ENCODE results near the gene GLDC. TPM values are rescaled to one million over a fixed set of nuclear protein-coding genes. Genes with fewer than 3 reads are reported as not detected.
"Not testable (repeated sequence)": the region's sequence is repeated elsewhere in the genome, so short reads cannot be mapped to it uniquely, and the experiment has no call there.

GLDC gene
- total RNA-seq, 1 donor from 2014 or later: 1.7 TPM

- H3K4me1 ChIP-seq: no peaks in the 10 kb centered on the region
- no peak for ATAC-seq
- no peak overlapping the region for H3K27ac ChIP-seq
These were observed 100.4 kb downstream of the GLDC start for GRCh38 chr9:6545017-6545691.

GRCh38 chr9:6543204-6543603 lies 102.3 kb downstream of the GLDC start:
- no peaks in the 10 kb centered on the region for H3K4me1 ChIP-seq
- TF ChIP-seq CTCF (IDR thresholded peaks at IDR 0.05): no peak
- intact Hi-C loops (cut with DNase I): no loop called here
- no peaks in the 10 kb centered on the region for H3K27me3 ChIP-seq
- H3K9me3 ChIP-seq: no peaks in the 10 kb centered on the region
- ATAC-seq (no peak), DNase-seq (no peak)
- H3K4me3 ChIP-seq: no peak overlapping the region
- no peak overlapping the region for H3K27ac ChIP-seq
- H3K36me3 ChIP-seq: no peaks in the 10 kb centered on the region

More at GRCh38 chr9:6545017-6545691, 100.4 kb downstream of the GLDC start:
- Histone ChIP-seq H3K4me3 (no peak overlapping the region), H3K27me3 (no peaks in the 10 kb centered on the region), H3K36me3 (no peaks in the 10 kb centered on the region), H3K9me3 (no peaks in the 10 kb centered on the region)
- no peak for DNase-seq
- TF ChIP-seq CTCF (IDR thresholded peaks at IDR 0.05): no peak
- intact Hi-C loops (cut with DNase I): no loop called here

DNA sequence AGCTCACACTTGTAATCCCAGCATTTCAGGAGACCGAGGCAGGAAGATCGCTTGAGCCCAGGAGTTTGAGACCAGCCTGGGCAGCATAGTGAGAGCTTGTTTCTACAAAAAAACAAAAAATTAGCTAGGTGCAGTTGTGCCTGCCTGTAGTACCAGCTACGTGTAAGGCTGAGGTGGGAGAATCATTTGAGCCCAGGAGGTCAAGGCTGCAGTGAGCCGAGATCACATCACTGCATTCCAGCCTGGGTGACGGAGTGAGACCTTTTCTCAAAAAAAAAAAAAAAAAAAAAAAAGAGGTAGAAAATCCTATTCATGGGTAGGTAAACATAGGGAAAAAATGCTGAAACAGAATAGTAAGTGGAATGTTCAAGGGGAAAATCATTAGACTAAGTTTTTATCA lies 102.9 kb downstream of the GLDC start:
- intact Hi-C loops (cut with DNase I); H3K9me3 ChIP-seq; DNase-seq; H3K4me3 ChIP-seq; H3K4me1 ChIP-seq; H3K36me3 ChIP-seq; ATAC-seq; H3K27me3 ChIP-seq; H3K27ac ChIP-seq: not testable (repeated sequence)

- Histone ChIP-seq H3K27ac (no peak overlapping the region), H3K9me3 (no peaks in the 10 kb centered on the region), H3K27me3 (no peaks in the 10 kb centered on the region), H3K4me3 (no peak overlapping the region), H3K4me1 (no peaks in the 10 kb centered on the region), H3K36me3 (no peaks in the 10 kb centered on the region)
- intact Hi-C loops (cut with DNase I): no loop called here
- no peak for DNase-seq
- ATAC-seq: no peak
- no peak for TF ChIP-seq CTCF (IDR thresholded peaks at IDR 0.05)
These were observed 106.9 kb downstream of the GLDC start for GRCh38 chr9:6538666-6539071.

GRCh38 chr9:6535594-6535993 lies 109.9 kb downstream of the GLDC start:
- Histone ChIP-seq H3K9me3 (no peaks in the 10 kb centered on the region), H3K4me3 (no peak overlapping the region), H3K27me3 (no peaks in the 10 kb centered on the region), H3K4me1 (no peaks in the 10 kb centered on the region), H3K27ac (no peak overlapping the region), H3K36me3 (no peaks in the 10 kb centered on the region)
- intact Hi-C loops (cut with DNase I): no loop called here
- no peak for TF ChIP-seq CTCF (IDR thresholded peaks at IDR 0.05)
- ATAC-seq (no peak), DNase-seq (no peak)

DNA sequence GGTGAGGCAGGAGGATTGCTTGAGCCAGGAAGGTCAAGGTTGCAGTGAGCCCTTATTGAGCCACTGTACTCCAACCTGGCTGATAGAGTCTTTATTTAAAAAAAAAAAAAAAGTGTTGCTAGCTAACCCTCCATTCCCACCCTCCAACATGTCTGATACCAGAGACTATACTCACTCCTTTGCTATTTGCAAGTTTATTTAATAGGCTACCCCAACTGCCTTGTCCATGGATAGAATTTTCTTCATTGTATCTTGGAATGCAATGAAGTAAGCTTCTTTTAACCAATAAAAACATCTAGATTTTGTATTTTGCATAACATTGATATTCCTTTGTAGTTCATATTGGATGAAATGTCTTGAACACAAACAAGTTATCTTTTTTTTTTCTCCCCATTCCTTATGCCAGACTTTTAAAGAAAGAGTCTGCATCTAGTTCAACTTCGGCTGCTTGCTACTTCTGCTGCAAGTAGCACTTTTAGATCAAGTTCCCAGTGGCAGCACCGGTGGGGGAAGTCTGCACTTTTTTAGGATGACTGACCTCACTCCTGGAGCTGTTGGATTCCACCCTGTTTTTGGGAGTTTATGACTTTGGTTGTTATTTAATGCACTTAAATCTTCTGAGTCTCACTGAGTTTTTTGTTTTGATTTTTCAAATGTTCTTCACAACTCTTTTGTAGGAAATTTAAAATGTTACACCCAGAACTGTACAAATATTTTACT lies 120.0 kb downstream of the GLDC start:
- no peaks in the 10 kb centered on the region for H3K9me3 ChIP-seq
- no peak for ATAC-seq
- intact Hi-C loops (cut with DNase I): no loop called here
- no peak overlapping the region for H3K27ac ChIP-seq
- H3K27me3 ChIP-seq: no peaks in the 10 kb centered on the region
- no peaks in the 10 kb centered on the region for H3K4me1 ChIP-seq
- no peak for DNase-seq
- TF ChIP-seq CTCF (IDR thresholded peaks at IDR 0.05): no peak
- H3K36me3 ChIP-seq: no peaks in the 10 kb centered on the region
- no peak overlapping the region for H3K4me3 ChIP-seq
